ENCODE data around the gene RNF220. TPM values are rescaled to one million over a fixed set of nuclear protein-coding genes. Genes with fewer than 3 reads are reported as not detected.
"Not testable (repeated sequence)": the region's sequence is repeated elsewhere in the genome, so short reads cannot be mapped to it uniquely, and the experiment has no call there.

Gene RNF220
- total and polyA plus RNA-seq, 8 donors = 50.8 to 108 (median 91.3) TPM

- H3K4me3 ChIP-seq = no peak overlapping the region
- H3K4me1 ChIP-seq = no peaks in the 10 kb centered on the region
- H3K36me3 ChIP-seq = no peaks in the 10 kb centered on the region
- DNase-seq (no peak), ATAC-seq (no peak)
- no peak for TF ChIP-seq CTCF (IDR thresholded peaks at IDR 0.05)
- H3K27me3 ChIP-seq = no peaks in the 10 kb centered on the region
- no peak overlapping the region for H3K27ac ChIP-seq
- intact Hi-C loops (cut with DNase I) = no loop called here
- no peaks in the 10 kb centered on the region for H3K9me3 ChIP-seq
Observed at GRCh38 chr1:44557778-44558177, 152.7 kb downstream of the RNF220 start.

GRCh38 chr1:44558883-44559282, 153.8 kb downstream of the RNF220 start:
- Histone ChIP-seq H3K9me3 (no peaks in the 10 kb centered on the region), H3K36me3 (no peaks in the 10 kb centered on the region), H3K27ac (no peak overlapping the region), H3K4me1 (no peaks in the 10 kb centered on the region), H3K4me3 (no peak overlapping the region), H3K27me3 (no peaks in the 10 kb centered on the region)
- ATAC-seq = no peak
- intact Hi-C loops (cut with DNase I) = no loop called here
- TF ChIP-seq CTCF (IDR thresholded peaks at IDR 0.05) = no peak
- DNase-seq = no peak

DNA sequence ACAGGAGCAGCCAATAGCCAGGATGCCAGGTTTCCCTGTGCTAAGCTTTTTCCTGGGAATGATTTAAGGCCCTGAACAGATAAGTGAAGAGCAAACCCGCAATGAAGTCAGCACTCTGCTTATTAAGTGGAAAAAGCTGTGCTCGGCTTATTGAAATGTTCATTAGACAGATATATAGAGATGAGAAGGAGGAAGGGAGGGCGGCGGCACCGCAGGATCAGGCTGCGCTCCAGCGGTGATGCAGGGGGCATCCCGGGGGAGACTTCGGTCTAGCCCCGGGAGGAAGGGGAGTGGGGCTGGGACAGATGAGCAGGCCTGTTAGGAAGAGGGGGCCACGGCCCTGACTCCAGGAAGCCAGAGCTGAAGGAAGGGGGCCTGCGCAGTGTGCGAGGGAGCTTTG, 154.3 kb downstream of the RNF220 start:
- no peak overlapping the region for H3K27ac ChIP-seq
- no peaks in the 10 kb centered on the region for H3K36me3 ChIP-seq
- no peaks in the 10 kb centered on the region for H3K4me1 ChIP-seq
- no peak for ATAC-seq
- DNase-seq = no peak
- H3K4me3 ChIP-seq = no peak overlapping the region
- intact Hi-C loops (cut with DNase I) = no loop called here
- no peaks in the 10 kb centered on the region for H3K27me3 ChIP-seq
- no peaks in the 10 kb centered on the region for H3K9me3 ChIP-seq
- TF ChIP-seq CTCF (IDR thresholded peaks at IDR 0.05) = no peak

DNA sequence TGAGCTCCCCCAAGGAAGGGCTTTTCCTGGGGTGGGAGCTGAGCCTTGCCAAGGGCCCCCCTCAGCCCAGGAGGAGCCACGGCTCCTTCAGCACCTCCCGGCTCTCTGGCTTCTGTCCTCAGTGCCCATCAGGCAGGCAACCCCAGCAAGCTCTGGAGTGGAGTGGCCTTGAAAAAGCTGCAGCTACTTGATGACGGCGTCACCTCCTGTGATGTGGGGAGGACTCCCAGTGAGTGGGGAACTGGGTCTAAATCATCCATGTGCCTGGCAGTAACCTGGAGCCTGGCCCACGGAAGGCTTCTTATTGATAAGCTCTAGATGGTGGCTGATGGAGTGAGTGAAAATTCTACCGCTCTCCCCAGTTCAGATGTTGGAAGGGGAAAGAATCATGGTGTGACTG, 154.9 kb downstream of the RNF220 start:
- no peaks in the 10 kb centered on the region for H3K27me3 ChIP-seq
- no peaks in the 10 kb centered on the region for H3K4me1 ChIP-seq
- intact Hi-C loops (cut with DNase I) = no loop called here
- no peaks in the 10 kb centered on the region for H3K36me3 ChIP-seq
- TF ChIP-seq CTCF (IDR thresholded peaks at IDR 0.05) = no peak
- no peaks in the 10 kb centered on the region for H3K9me3 ChIP-seq
- H3K4me3 ChIP-seq = no peak overlapping the region
- H3K27ac ChIP-seq = no peak overlapping the region
- ATAC-seq (no peak), DNase-seq (no peak)

GRCh38 chr1:44560696-44561095, 155.6 kb downstream of the RNF220 start:
- H3K4me3 ChIP-seq; ATAC-seq; H3K4me1 ChIP-seq; H3K36me3 ChIP-seq; H3K9me3 ChIP-seq; H3K27ac ChIP-seq; intact Hi-C loops (cut with DNase I); H3K27me3 ChIP-seq; DNase-seq: not testable (repeated sequence)

GRCh38 chr1:44565259-44565750, 160.2 kb downstream of the RNF220 start:
- ATAC-seq (no peak), DNase-seq (no peak)
- intact Hi-C loops (cut with DNase I) = no loop called here
- no peak for TF ChIP-seq CTCF (IDR thresholded peaks at IDR 0.05)
- no peaks in the 10 kb centered on the region for H3K9me3 ChIP-seq
- H3K27me3 ChIP-seq = no peaks in the 10 kb centered on the region
- no peak overlapping the region for H3K4me3 ChIP-seq
- no peaks in the 10 kb centered on the region for H3K36me3 ChIP-seq
- H3K4me1 ChIP-seq = no peaks in the 10 kb centered on the region
- no peak overlapping the region for H3K27ac ChIP-seq
